K562 (cell line): ENCODE measurements around the gene STRN3. TPM values are rescaled to one million over a fixed set of nuclear protein-coding genes. Genes with fewer than 3 reads are reported as not detected.

Experiments
- ATAC-seq: fragments of 200-7000 bp; cut with Tn5 transposase; 3 replicates; pipeline ENCODE4 v1.9.1; 2020; ENCODE audit warnings: moderate library complexity
- BruUV-seq: library from RNA; stranded (reverse); fragments of 400-500 nt; replicated peaks from 2 replicates; lab custom pipeline; 2021; lab: Mats Ljungman, UMichigan
- CTCF ChIA-PET: fragments of 300-600 bp; formaldehyde crosslinking; extraction: SDS; loops from one replicate; lab custom pipeline; 2021; ENCODE audit warnings: low intra/inter-chr PET ratio; lab: Yijun Ruan, JAX
- POLR2A ChIA-PET: fragments of 300-600, 350-650 bp; sonication (Branson Sonifier 250); formaldehyde crosslinking; extraction: SDS; loops from one replicate; lab custom pipeline; 2021; ENCODE audit warnings: antibody characterized with exemption, inconsistent platforms; lab: Yijun Ruan, JAX
- DNase-seq, 4 experiments: peaks; one replicate each; pipeline versions ENCODE4 v3.0.0 to v3.0.0-alpha.2; 2011 to 2018; ENCODE audit warnings: low spot score in 3 of 4, mixed read lengths in 3 of 4; ENCODE audit errors: extremely low read depth in 1 of 4
- FAIRE-seq: peaks from 2 replicates; lab custom pipeline; 2011; peaks lifted over from hg19 to GRCh38; lab: Jason Lieb, UNC
- H2AFZ ChIP-seq: 2 replicates; pipeline ENCODE4 v1.6.0; 2011; ENCODE audit warnings: low read depth, low read length, control low read depth, inconsistent platforms
- H3K27ac ChIP-seq: fragments of 200-600 bp; 3 replicates; pipeline ENCODE4 v1.8.0; 2011; ENCODE audit warnings: low read depth, mild to moderate bottlenecking, control low read depth, inconsistent platforms, low read length, moderate library complexity, mixed read lengths; ENCODE audit errors: extremely low read depth
- H3K27me3 ChIP-seq, 2 experiments: fragments of 300-600 bp in 1 of 2; 2 replicates in 1 of 2; 3 replicates in 1 of 2; pipeline versions ENCODE4 v1.6.0 to v1.8.0; 2011; ENCODE audit warnings: inconsistent platforms in 2 of 2, low read length in 2 of 2, mild to moderate bottlenecking in 1 of 2, mixed read lengths in 1 of 2, moderate library complexity in 1 of 2; ENCODE audit not compliant: control insufficient read depth in 2 of 2, insufficient read depth in 2 of 2
- H3K36me3 ChIP-seq: fragments of 300-600 bp; 3 replicates; pipeline ENCODE4 v1.8.0; 2011; ENCODE audit warnings: mild to moderate bottlenecking, low read length, inconsistent platforms; ENCODE audit not compliant: control insufficient read depth, insufficient read depth
- H3K4me1 ChIP-seq, 2 experiments: fragments of 200-600 bp in 1 of 2; replicated peaks in 1 of 2; 2 replicates in 1 of 2; 3 replicates in 1 of 2; pipeline versions ENCODE4 v1.5.1 to v1.8.0; 2011; ENCODE audit warnings: inconsistent platforms in 2 of 2, low read length in 2 of 2, mild to moderate bottlenecking in 1 of 2, mixed read lengths in 1 of 2, moderate library complexity in 1 of 2; ENCODE audit not compliant: control insufficient read depth in 2 of 2, insufficient read depth in 2 of 2
- H3K4me2 ChIP-seq: 2 replicates; pipeline ENCODE4 v1.6.1; 2011; ENCODE audit warnings: low read length, control low read depth, inconsistent platforms, mixed read lengths; ENCODE audit not compliant: insufficient read depth
- H3K4me3 ChIP-seq: fragments of 200-600 bp; sonication (generic), shearing (Covaris generic); 2 replicates; pipeline ENCODE4 v1.5.1; 2016; ENCODE audit warnings: control low read depth, inconsistent platforms
- H3K79me2 ChIP-seq: fragments of 200-600 bp; 3 replicates; pipeline ENCODE4 v1.8.0; 2011; ENCODE audit warnings: low read length, inconsistent platforms; ENCODE audit not compliant: control insufficient read depth, insufficient read depth
- H3K9ac ChIP-seq, 2 experiments: 2 replicates each; pipeline versions ENCODE4 v1.6.0 to v1.6.1; 2011; ENCODE audit warnings: low read depth in 2 of 2, low read length in 2 of 2, control low read depth in 1 of 2, inconsistent platforms in 1 of 2, mild to moderate bottlenecking in 1 of 2, mixed read lengths in 1 of 2; ENCODE audit not compliant: insufficient read depth in 1 of 2
- H3K9me1 ChIP-seq: one replicate; pipeline ENCODE4 v1.6.0; 2011; ENCODE audit warnings: inconsistent platforms, mild to moderate bottlenecking, low read length, moderate library complexity; ENCODE audit not compliant: control insufficient read depth, insufficient read depth
- H3K9me3 ChIP-seq: replicated peaks from 2 replicates; pipeline ENCODE4 v1.5.1; 2011; ENCODE audit warnings: low read depth, low read length, inconsistent platforms; ENCODE audit not compliant: control insufficient read depth, insufficient read depth
- H4K20me1 ChIP-seq: replicated peaks from 2 replicates; pipeline ENCODE4 v1.6.1; 2011; ENCODE audit warnings: low read length, inconsistent platforms, mixed read lengths; ENCODE audit not compliant: control insufficient read depth, insufficient read depth
- ATF1 ChIP-seq, 2 experiments: fragments of 450-650 bp in 1 of 2; IDR thresholded peaks; 2 replicates each; pipeline ENCODE4 v1.6.1; 2016; ENCODE audit warnings: missing compliant biosample characterization in 1 of 2, missing genetic modification characterization in 1 of 2
- CREB1 ChIP-seq, 2 experiments: sonication (generic) in 1 of 2; formaldehyde crosslinking in 1 of 2; IDR thresholded peaks; 2 replicates each; pipeline versions ENCODE4 v1.6.1 to v1.8.0; 2012 to 2022; ENCODE audit warnings: inconsistent platforms in 1 of 2, mild to moderate bottlenecking in 1 of 2, missing genetic modification reagents in 1 of 2, moderate library complexity in 1 of 2
- ELF1 ChIP-seq: fragments of 200-800 bp; sonication (Bioruptor generic); IDR thresholded peaks from 2 replicates; pipeline ENCODE4 v1.6.1; 2016; ENCODE audit warnings: missing genetic modification characterization, missing compliant biosample characterization
- FOXJ3 ChIP-seq: sonication (generic); formaldehyde crosslinking; IDR thresholded peaks from 2 replicates; pipeline ENCODE4 v1.4.0; 2020; ENCODE audit warnings: mild to moderate bottlenecking, missing genetic modification reagents
- MED1 ChIP-seq: sonication (generic); formaldehyde crosslinking; IDR thresholded peaks from 2 replicates; pipeline ENCODE4 v1.8.1; 2023; ENCODE audit warnings: missing genetic modification reagents, borderline replicate concordance
- PHB ChIP-seq: fragments of 250-450 bp; sonication (Bioruptor Pico); IDR thresholded peaks from 2 replicates; pipeline ENCODE4 v1.5.0; 2021
- PHF8 ChIP-seq: fragments of 200-600 bp; sonication (generic); IDR thresholded peaks from 2 replicates; pipeline ENCODE4 v1.6.1; 2012; ENCODE audit warnings: mixed run types, mild to moderate bottlenecking, inconsistent platforms, low read length, moderate library complexity, borderline replicate concordance
- SRSF9 ChIP-seq: fragments of 200-400 bp; formaldehyde crosslinking; IDR thresholded peaks from 2 replicates; pipeline ENCODE4 v1.6.1; 2017; ENCODE audit warnings: low read depth, low read length, borderline replicate concordance
- STAG1 ChIP-seq: sonication (generic); formaldehyde crosslinking; IDR thresholded peaks from 2 replicates; pipeline ENCODE4 v1.5.0; 2020; ENCODE audit warnings: missing genetic modification reagents, borderline replicate concordance
- TAF9B ChIP-seq: fragments of 450-650 bp; IDR thresholded peaks from 2 replicates; pipeline ENCODE4 v1.6.1; 2018; ENCODE audit warnings: mild to moderate bottlenecking; ENCODE audit not compliant: partially characterized antibody
- YY1 ChIP-seq, 3 experiments: IDR thresholded peaks; 2 replicates each; pipeline ENCODE4 v1.6.1; 2011; ENCODE audit warnings: low read length in 2 of 3, mild to moderate bottlenecking in 2 of 3, moderate library complexity in 2 of 3, borderline replicate concordance in 1 of 3, control low read depth in 1 of 3, low read depth in 1 of 3; ENCODE audit not compliant: insufficient read depth in 3 of 3, insufficient replicate concordance in 2 of 3, control insufficient read depth in 1 of 3, insufficient read length in 1 of 3; ENCODE audit errors: extremely low read depth in 1 of 3
- ZNF224 ChIP-seq: sonication (generic); formaldehyde crosslinking; IDR thresholded peaks from 2 replicates; pipeline ENCODE4 v1.8.0; 2022; ENCODE audit warnings: mild to moderate bottlenecking, missing genetic modification reagents
- ZSCAN29 ChIP-seq: fragments of 450-650 bp; IDR thresholded peaks from 2 replicates; pipeline ENCODE4 v1.6.1; 2017
- WGBS: fragments of 100-300 bp; shearing (Covaris generic); methylation state at CpG from one replicate; pipeline ENCODE4 v1.1.6; 2016; ENCODE audit warnings: low coverage, mixed read lengths; ENCODE audit not compliant: insufficient coverage; ENCODE audit errors: missing lambda C conversion rate; 5-methylcytosine and 5-hydroxymethylcytosine counted together
- in situ Hi-C: fragments of 300-500 bp; cut with MboI; formaldehyde crosslinking; loops from 4 replicates; pipeline ENCODE4 v1.15.0; 2018; ENCODE audit warnings: inconsistent platforms, mixed read lengths
- intact Hi-C: fragments of 100-400 bp; cut with micrococcal nuclease; formaldehyde crosslinking; loops from 2 replicates; pipeline ENCODE4 v1.14.2; 2022
- polyA plus RNA-seq, 8 experiments: library from polyadenylated mRNA; depleted of rRNA in 4 of 8; stranded (reverse) in 5 of 8; unstranded in 3 of 8; fragments of >200 nt; fragmentation: Nextera tagmentation in 2 of 8; fragmentation: Illumina TruSeq in 1 of 8; extraction: Ambion mirVana in 2 of 8; extraction: Trizol in 1 of 8; gene quantifications; 2 replicates each; pipeline versions ENCODE4 v1.2.1 to v1.2.3, GENCODE V29; 2011 to 2014; ENCODE audit warnings: inconsistent platforms in 1 of 8, missing spikeins in 1 of 8
- total RNA-seq, 7 experiments: library from RNA; depleted of rRNA in 6 of 7; stranded (reverse); fragments of >200 nt in 6 of 7; fragmentation: Illumina TruSeq in 2 of 7; extraction: Trizol in 2 of 7; gene quantifications; 2 replicates each; pipeline versions ENCODE4 v1.2.1 to v1.2.3, GENCODE V29; 2011 to 2021; ENCODE audit warnings: low replicate concordance in 1 of 7
- TF ChIP-seq, protein P1 (sequence below), 2 experiments: fragments of 450-650 bp in 1 of 2; IDR thresholded peaks; 2 replicates each; pipeline ENCODE4 v1.6.1; 2011 to 2017; ENCODE audit warnings: low read depth in 2 of 2, antibody characterized with exemption in 1 of 2, borderline replicate concordance in 1 of 2, low read length in 1 of 2, mild to moderate bottlenecking in 1 of 2, mixed read lengths in 1 of 2; ENCODE audit not compliant: control insufficient read depth in 1 of 2
- TF ChIP-seq, protein P2 (sequence below): fragments of 250-450 bp; sonication (Bioruptor Pico); IDR thresholded peaks from 2 replicates; pipeline ENCODE4 v1.4.0; 2020; ENCODE audit warnings: borderline replicate concordance
- TF ChIP-seq, protein P3 (sequence below): fragments of 250-450 bp; sonication (Bioruptor Pico); IDR thresholded peaks from 2 replicates; pipeline ENCODE4 v1.8.0; 2022; ENCODE audit warnings: moderate library complexity, mild to moderate bottlenecking, inconsistent platforms

The STRN3 gene
- total and polyA plus RNA-seq, 9 of the 15 experiments (the other 6 are each of a cell fraction or from before 2014, with no cell fraction given) = 5.9 to 29.1 (median 16.0) TPM

DNA sequence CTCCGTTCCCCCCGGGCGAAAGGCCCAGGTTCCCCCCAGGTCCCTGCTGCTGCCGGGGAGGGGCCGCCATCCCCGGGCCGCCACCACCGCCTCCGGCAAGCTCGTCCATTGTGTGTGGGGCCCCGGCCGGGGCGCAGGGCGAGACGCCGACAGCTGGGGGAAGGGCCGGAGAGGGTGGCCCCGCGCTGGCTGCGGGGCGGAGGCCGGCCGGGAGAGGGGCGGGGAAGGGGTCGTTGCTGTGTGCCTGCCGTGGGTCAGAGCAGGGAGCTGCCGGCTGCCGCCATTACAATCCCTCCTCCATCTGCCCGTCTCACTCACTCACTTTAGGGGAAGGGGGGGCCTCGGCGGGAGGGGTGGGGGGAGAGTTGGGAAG, at the start of gene STRN3 (continued):
- TF ChIP-seq MED1 (CRISPR knock-in tag) (no peak), ZNF224 (no peak), CREB1 (IDR thresholded peaks at IDR 0.05) (no peak), CREB1 (CRISPR knock-in tag; IDR thresholded peaks at IDR 0.05) (0 out of 2 replicates have a peak, but pooled peaks have one; percentile 2), FOXJ3 (CRISPR knock-in tag) (no peak), PHF8 (peak; percentile 62; the same call in 1 of the 2 replicates), YY1 (IDR thresholded peaks at IDR 0.05; ENCODE audit: borderline replicate concordance in 1 of 3, control insufficient read depth in 1 of 3, extremely low read depth in 1 of 3, insufficient read depth in 3 of 3, insufficient read length in 1 of 3, insufficient replicate concordance in 2 of 3, low read depth in 1 of 3, low read length in 2 of 3) (peak; percentile 47 to 91 (median 86))

DNA sequence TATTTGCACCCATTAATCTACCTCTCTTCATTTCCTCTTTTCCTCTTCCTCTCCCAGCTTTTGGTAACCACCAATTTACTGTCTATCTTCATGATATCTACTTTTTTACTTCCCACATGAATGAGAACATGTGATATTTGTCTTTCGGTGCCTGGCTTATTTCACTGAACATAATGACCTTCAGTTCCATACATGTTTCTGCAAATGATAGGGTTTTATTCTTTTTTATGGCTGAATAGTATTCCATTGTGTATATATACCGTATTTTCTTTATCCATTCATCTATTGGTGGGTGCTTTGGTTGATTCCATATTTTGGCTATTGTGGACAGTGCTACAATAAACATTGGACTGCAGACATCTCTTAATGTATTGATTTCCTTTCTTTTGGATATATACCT, 49.0 kb upstream of the STRN3 start:
- Histone ChIP-seq H2AFZ (no peak overlapping the region), H3K4me1 (peaks cover 0 to 4% of the 10 kb centered on the region in 2 experiments; a peak in 2 of 5 replicates), H3K9ac (no peak overlapping the region), H3K4me3 (no peak overlapping the region), H3K36me3 (no peaks in the 10 kb centered on the region; the same call in 2 of the 3 replicates), H3K79me2 (no peaks in the 10 kb centered on the region), H3K27me3 (no peaks in the 10 kb centered on the region), H3K4me2 (no peak overlapping the region), H3K9me3 (no peaks in the 10 kb centered on the region), H4K20me1 (no peaks in the 10 kb centered on the region), H3K9me1 (no peaks in the 10 kb centered on the region), H3K27ac (no peak overlapping the region)
- POLR2A ChIA-PET = interaction anchor here (1.5 kb wide), 1 partner anchor 10 kb away, joined by 3 read pairs; no protein-coding TSS in a partner anchor
- intact Hi-C loops = no loop called here
- WGBS = 62% methylated on average over 2 of the region's 2 CpGs
- ATAC-seq = no peak
- no TSS peak for BruUV-seq
- in situ Hi-C loops = no loop called here
- CTCF ChIA-PET = no interaction called here
- no peak for DNase-seq
- FAIRE-seq = no peak
- TF ChIP-seq TAF9B = no peak
- TF ChIP-seq PHB (CRISPR knock-in tag) = no peak
- TF ChIP-seq, protein P1, sequence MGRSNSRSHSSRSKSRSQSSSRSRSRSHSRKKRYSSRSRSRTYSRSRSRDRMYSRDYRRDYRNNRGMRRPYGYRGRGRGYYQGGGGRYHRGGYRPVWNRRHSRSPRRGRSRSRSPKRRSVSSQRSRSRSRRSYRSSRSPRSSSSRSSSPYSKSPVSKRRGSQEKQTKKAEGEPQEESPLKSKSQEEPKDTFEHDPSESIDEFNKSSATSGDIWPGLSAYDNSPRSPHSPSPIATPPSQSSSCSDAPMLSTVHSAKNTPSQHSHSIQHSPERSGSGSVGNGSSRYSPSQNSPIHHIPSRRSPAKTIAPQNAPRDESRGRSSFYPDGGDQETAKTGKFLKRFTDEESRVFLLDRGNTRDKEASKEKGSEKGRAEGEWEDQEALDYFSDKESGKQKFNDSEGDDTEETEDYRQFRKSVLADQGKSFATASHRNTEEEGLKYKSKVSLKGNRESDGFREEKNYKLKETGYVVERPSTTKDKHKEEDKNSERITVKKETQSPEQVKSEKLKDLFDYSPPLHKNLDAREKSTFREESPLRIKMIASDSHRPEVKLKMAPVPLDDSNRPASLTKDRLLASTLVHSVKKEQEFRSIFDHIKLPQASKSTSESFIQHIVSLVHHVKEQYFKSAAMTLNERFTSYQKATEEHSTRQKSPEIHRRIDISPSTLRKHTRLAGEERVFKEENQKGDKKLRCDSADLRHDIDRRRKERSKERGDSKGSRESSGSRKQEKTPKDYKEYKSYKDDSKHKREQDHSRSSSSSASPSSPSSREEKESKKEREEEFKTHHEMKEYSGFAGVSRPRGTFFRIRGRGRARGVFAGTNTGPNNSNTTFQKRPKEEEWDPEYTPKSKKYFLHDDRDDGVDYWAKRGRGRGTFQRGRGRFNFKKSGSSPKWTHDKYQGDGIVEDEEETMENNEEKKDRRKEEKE (IDR thresholded peaks at IDR 0.05; ENCODE audit: borderline replicate concordance in 1 of 2, control insufficient read depth in 1 of 2, low read depth in 2 of 2, low read length in 1 of 2) = no peak
- TF ChIP-seq, protein P2, sequence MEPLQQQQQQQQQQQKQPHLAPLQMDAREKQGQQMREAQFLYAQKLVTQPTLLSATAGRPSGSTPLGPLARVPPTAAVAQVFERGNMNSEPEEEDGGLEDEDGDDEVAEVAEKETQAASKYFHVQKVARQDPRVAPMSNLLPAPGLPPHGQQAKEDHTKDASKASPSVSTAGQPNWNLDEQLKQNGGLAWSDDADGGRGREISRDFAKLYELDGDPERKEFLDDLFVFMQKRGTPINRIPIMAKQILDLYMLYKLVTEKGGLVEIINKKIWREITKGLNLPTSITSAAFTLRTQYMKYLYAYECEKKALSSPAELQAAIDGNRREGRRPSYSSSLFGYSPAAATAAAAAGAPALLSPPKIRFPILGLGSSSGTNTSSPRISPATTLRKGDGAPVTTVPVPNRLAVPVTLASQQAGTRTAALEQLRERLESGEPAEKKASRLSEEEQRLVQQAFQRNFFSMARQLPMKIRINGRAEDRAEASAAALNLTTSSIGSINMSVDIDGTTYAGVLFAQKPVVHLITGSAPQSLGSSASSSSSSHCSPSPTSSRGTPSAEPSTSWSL (CRISPR knock-in tag) = no peak
- TF ChIP-seq ELF1 (tag) = no peak
- TF ChIP-seq SRSF9 = no peak
- TF ChIP-seq STAG1 (CRISPR knock-in tag) = no peak
- no peak for TF ChIP-seq ZSCAN29
- TF ChIP-seq, protein P3, sequence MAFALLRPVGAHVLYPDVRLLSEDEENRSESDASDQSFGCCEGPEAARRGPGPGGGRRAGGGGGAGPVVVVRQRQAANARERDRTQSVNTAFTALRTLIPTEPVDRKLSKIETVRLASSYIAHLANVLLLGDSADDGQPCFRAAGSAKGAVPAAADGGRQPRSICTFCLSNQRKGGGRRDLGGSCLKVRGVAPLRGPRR = no peak
- TF ChIP-seq ATF1 (CRISPR knock-in tag; IDR thresholded peaks at IDR 0.05) = no peak
- TF ChIP-seq ATF1 (tag; IDR thresholded peaks at IDR 0.05) = no peak
